Left lung (tissue), 10 donors: ENCODE measurements around the gene ARHGAP30. TPM values are rescaled to one million over a fixed set of nuclear protein-coding genes. Genes with fewer than 3 reads are reported as not detected.

Experiments
- ATAC-seq: fragments of 200-7000 bp; cut with Tn5 transposase; one replicate; pipeline ENCODE4 v1.9.1; 2020; ENCODE audit warnings: moderate library complexity
- DNase-seq, 4 donors: peaks; one replicate each; pipeline ENCODE4 v3.0.0-alpha.2; 2013 to 2020
- H3K27ac ChIP-seq, 2 donors: fragments of 200-600 bp; sonication (generic) in 1 of 2; one replicate each; pipeline versions ENCODE4 v1.5.0 to v1.8.0; 2020 to 2021
- H3K27me3 ChIP-seq, 2 donors: fragments of 200-600 bp; sonication (generic) in 1 of 2; one replicate each; pipeline versions ENCODE4 v1.5.0 to v1.8.0; 2020 to 2021
- H3K36me3 ChIP-seq, 2 donors: fragments of 200-600 bp; sonication (generic) in 1 of 2; one replicate each; pipeline versions ENCODE4 v1.5.0 to v1.8.0; 2020 to 2021
- H3K4me1 ChIP-seq, 2 donors: fragments of 200-600 bp; one replicate each; pipeline ENCODE4 v1.8.0; 2021
- H3K4me3 ChIP-seq, 2 donors: fragments of 200-600 bp; sonication (generic) in 1 of 2; one replicate each; pipeline versions ENCODE4 v1.5.0 to v1.8.0; 2020 to 2021; ENCODE audit warnings: mild to moderate bottlenecking in 1 of 2
- H3K9me3 ChIP-seq, 2 donors: fragments of 200-600 bp; sonication (generic) in 1 of 2; one replicate each; pipeline versions ENCODE4 v1.5.0 to v1.8.0; 2020 to 2021
- CTCF ChIP-seq, 2 donors: fragments of 200-600 bp; sonication (generic) in 1 of 2; IDR thresholded peaks; one replicate each; pipeline versions ENCODE4 v1.5.0 to v1.8.0; 2021; ENCODE audit warnings: antibody characterized with exemption in 2 of 2
- intact Hi-C, 2 donors: fragments of 100-400 bp; cut with DNase I; formaldehyde crosslinking; loops; one replicate each; pipeline versions ENCODE4 v1.11.2 to v1.14.2; 2022
- polyA plus RNA-seq, 6 donors: library from polyadenylated mRNA; unstranded; fragments of 120-200 nt; gene quantifications; one replicate each; pipeline ENCODE4 v1.2.1, GENCODE V29; 2013; ENCODE audit not compliant: insufficient read length in 6 of 6
- total RNA-seq, 2 donors: library from RNA; stranded (reverse); fragmentation: NEBNext Ultra II Directional; extraction: Animal tissue kit (Norgen Biotek cat#: 25700); gene quantifications; one replicate each; pipeline ENCODE4 v1.2.1, GENCODE V29; 2021
- donor health status: DM: no; HTN: yes; CAD: no.
- donor health status: DM: no; HTN: no; CAD: no.

ARHGAP30 gene
- total and polyA plus RNA-seq, 8 donors: 3.0 to 57.7 (median 4.2) TPM

GRCh38 chr1:161114556-161114955 lies 44.9 kb upstream of the ARHGAP30 start:
- Histone ChIP-seq H3K9me3 (no peaks in the 10 kb centered on the region), H3K4me1 (peaks cover 26 to 78% of the 10 kb centered on the region in 2 donors), H3K4me3 (no peak overlapping the region), H3K36me3 (peaks cover 0 to 7% of the 10 kb centered on the region in 2 donors), H3K27me3 (no peaks in the 10 kb centered on the region), H3K27ac (no peak overlapping the region)
- ATAC-seq (no peak), DNase-seq (no peak)
- intact Hi-C loops: no loop called here
- TF ChIP-seq CTCF (IDR thresholded peaks at IDR 0.05): no peak

GRCh38 chr1:161113915-161114314 lies 44.2 kb upstream of the ARHGAP30 start:
- H3K4me1 ChIP-seq: peaks cover 20 to 72% of the 10 kb centered on the region in 2 donors
- H3K27me3 ChIP-seq: no peaks in the 10 kb centered on the region
- no peak overlapping the region for H3K27ac ChIP-seq
- DNase-seq: no peak
- no peaks in the 10 kb centered on the region for H3K9me3 ChIP-seq
- TF ChIP-seq CTCF (IDR thresholded peaks at IDR 0.05): no peak
- H3K4me3 ChIP-seq: no peak overlapping the region
- ATAC-seq: no peak
- intact Hi-C loops: no loop called here
- peaks cover 0 to 9% of the 10 kb centered on the region in 2 donors for H3K36me3 ChIP-seq

GRCh38 chr1:161111527-161111926 lies 41.8 kb upstream of the ARHGAP30 start:
- no peak for DNase-seq
- ATAC-seq: no peak
- Histone ChIP-seq H3K9me3 (no peaks in the 10 kb centered on the region), H3K4me3 (no peak overlapping the region), H3K27ac (no peak overlapping the region), H3K27me3 (no peaks in the 10 kb centered on the region), H3K4me1 (peaks cover 9 to 58% of the 10 kb centered on the region in 2 donors), H3K36me3 (peaks cover 0 to 9% of the 10 kb centered on the region in 2 donors)
- TF ChIP-seq CTCF (IDR thresholded peaks at IDR 0.05): no peak
- intact Hi-C loops: no loop called here

DNA sequence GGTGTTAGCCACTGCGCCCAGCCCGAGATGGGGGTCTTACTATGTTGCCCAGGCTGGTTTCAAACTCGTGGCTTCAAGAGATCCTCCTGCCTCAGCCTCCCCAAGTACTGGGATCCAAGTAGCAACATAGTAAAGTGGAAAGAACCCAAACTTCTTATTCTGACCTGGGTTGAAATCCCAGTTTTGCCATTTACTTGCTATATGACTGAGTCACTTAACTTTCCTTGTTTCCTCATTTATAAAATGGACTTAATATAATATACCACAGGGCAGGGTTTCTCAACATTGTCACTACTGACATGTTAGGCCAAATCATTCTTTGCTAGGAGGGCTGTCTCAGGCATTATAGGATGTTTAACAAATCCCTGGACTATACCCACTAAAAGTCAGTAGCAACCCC lies 41.4 kb upstream of the ARHGAP30 start:
- intact Hi-C loops: no loop called here
- no peaks in the 10 kb centered on the region for H3K9me3 ChIP-seq
- H3K27me3 ChIP-seq: no peaks in the 10 kb centered on the region
- no peak for DNase-seq
- H3K4me1 ChIP-seq: peaks cover 5 to 53% of the 10 kb centered on the region in 2 donors
- H3K4me3 ChIP-seq: no peak overlapping the region
- no peak overlapping the region for H3K27ac ChIP-seq
- TF ChIP-seq CTCF (IDR thresholded peaks at IDR 0.05): no peak
- ATAC-seq: no peak
- H3K36me3 ChIP-seq: peaks cover 0 to 9% of the 10 kb centered on the region in 2 donors

- H3K36me3 ChIP-seq: peaks cover 0 to 19% of the 10 kb centered on the region in 2 donors
- H3K9me3 ChIP-seq: no peaks in the 10 kb centered on the region
- TF ChIP-seq CTCF (IDR thresholded peaks at IDR 0.05): no peak
- intact Hi-C loops: no loop called here
- ATAC-seq (no peak), DNase-seq (no peak)
- no peak overlapping the region for H3K4me3 ChIP-seq
- no peaks in the 10 kb centered on the region for H3K27me3 ChIP-seq
- H3K4me1 ChIP-seq: peaks cover 0 to 7% of the 10 kb centered on the region in 2 donors
- no peak overlapping the region for H3K27ac ChIP-seq
Observed at GRCh38 chr1:161106431-161106830, 36.7 kb upstream of the ARHGAP30 start.
